ENCODE measurements around the gene PSME1.

The PSME1 gene

DNA sequence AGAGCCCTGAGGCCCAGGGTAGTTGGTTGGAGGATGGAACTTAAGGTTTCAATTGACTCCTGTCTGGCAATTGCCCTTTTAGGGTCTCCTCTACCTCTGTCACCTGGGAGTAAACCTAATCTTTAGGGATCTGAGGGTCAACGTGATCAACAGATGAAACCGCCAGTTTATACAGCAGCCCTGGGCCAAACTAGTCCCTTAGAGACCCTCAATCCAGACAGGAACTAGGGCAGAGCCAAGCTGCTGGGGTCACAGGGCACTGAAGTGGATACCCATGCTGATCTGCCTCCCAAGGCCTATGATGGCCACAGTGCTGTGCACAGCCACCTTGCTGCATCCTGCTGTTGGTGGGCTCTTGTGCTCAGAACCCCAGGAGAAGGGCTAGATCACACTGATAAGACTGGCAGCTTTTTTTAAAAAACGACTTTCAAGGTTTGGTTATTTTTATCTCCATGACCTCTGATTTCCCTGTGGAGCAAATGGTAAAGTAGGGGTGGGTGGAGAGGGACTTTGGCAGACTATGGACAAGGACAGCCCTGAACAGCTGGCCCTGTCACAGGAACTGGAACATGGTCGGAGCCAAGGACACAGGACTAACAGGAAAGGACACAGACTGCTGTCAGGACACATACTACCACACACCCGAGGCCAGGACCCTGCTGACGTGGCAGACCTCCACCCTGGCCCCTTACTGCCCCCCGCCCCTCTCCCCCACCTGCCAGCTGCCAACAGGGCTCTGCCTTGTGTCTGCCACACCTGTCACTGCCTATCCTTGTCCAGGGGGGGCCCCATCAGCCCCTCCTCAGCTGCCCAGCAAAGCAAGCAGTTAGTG, 5.1 kb upstream of the PSME1 start:
- no peak for TF ChIP-seq ZNF274 (IDR thresholded peaks at IDR 0.05; ENCODE audit: low read depth, low read length)
- H3K4me3 ChIP-seq (ENCODE audit: low read length), result no peak overlapping the region

DNA sequence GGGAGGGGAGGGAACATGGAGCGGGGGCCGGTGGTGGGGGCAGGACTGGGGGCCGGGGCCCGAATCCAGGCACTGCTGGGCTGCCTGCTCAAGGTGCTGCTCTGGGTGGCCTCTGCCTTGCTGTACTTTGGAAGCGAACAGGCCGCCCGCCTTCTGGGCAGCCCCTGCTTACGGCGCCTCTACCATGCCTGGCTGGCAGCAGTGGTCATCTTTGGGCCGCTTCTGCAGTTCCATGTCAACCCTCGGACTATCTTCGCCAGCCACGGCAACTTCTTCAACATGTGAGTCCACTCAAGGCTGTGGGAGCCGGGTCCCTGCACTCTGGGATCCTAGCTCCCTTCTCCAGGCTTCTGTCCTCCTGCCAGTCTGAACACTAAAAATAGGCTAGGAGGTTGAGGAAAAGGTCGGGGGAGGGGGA, 4.4 kb upstream of the PSME1 start:
- no peak for TF ChIP-seq ZNF274 (IDR thresholded peaks at IDR 0.05; ENCODE audit: low read depth, low read length)
- no peak overlapping the region for H3K4me3 ChIP-seq (ENCODE audit: low read length)

DNA sequence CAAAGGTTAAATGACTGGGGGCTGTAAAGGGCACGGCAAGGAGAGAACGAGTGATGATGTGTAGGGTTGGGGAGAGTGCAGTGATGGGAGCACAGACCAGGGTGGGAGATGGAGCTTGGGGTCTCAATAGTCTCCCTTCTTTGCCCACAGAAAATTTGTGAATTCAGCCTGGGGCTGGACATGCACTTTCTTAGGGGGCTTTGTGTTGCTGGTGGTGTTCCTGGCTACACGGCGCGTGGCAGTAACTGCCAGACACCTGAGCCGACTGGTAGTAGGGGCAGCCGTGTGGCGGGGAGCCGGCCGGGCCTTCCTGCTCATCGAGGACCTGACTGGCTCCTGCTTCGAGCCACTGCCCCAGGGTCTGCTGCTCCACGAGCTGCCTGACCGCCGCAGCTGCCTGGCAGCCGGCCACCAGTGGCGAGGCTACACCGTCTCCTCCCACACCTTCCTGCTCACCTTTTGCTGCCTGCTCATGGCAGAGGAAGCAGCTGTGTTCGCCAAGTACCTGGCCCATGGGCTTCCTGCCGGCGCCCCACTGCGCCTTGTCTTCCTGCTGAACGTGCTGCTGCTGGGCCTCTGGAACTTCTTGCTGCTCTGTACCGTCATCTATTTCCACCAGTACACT, 3.8 kb upstream of the PSME1 start:
- TF ChIP-seq ZNF274 (IDR thresholded peaks at IDR 0.05; ENCODE audit: low read depth, low read length), result no peak
- no peak overlapping the region for H3K4me3 ChIP-seq (ENCODE audit: low read length)

DNA sequence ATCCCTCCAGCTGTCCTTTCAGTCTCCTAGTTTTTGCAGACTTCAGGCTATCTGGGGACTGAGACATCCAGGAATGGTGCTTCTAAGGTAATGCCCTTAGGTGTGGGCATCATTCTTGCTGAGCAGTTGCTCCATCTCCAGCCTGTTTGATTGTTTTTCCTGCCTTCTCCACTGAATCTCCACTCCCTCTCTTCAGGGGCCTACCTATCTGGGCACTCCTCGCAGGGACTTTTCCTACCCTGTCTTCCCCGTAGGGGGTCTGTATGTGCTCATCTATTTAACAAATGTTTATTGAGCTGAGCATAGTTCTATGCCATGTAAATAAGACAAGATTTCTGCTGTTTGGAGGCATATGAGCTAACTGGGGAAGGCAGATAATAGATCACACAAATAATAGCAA, 3.0 kb upstream of the PSME1 start:
- TF ChIP-seq ZNF274 (IDR thresholded peaks at IDR 0.05; ENCODE audit: low read depth, low read length), result no peak
- H3K4me3 ChIP-seq (ENCODE audit: low read length), result no peak overlapping the region

DNA sequence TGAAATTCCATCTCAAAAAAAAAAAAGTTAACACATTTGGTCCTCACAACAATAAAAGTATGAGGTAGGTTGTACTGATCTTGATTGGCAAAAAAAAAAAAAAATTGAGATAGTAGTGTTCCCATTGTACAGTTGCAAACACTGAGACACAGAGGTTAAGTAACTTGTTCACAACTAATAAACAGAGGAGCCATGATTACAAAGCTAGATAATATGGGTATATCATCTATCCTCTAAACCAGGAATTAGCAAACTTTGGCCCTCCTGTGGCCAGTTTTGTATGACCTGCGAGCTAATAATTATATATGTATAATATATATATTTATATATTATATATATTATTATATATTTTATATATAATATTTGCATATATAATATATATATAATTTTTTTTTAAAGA, 2.3 kb upstream of the PSME1 start:
- no peak for TF ChIP-seq ZNF274 (IDR thresholded peaks at IDR 0.05; ENCODE audit: low read depth, low read length)
- no peak overlapping the region for H3K4me3 ChIP-seq (ENCODE audit: low read length)

DNA sequence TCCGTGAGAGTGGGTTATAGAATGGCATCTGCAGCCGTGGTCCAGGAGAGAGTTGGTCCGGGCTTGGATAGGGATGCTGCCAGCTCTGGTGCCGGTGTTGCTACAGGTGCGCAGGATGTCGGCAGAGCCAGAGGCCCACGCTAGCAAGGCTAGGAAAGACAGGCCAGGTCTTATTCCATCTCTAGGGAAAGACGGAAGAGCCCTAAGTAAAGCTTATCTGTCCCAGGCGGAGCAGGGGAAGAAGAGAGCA, 485 bp upstream of the PSME1 start:
- TF ChIP-seq ZNF274 (IDR thresholded peaks at IDR 0.05; ENCODE audit: low read depth, low read length), result no peak

DNA sequence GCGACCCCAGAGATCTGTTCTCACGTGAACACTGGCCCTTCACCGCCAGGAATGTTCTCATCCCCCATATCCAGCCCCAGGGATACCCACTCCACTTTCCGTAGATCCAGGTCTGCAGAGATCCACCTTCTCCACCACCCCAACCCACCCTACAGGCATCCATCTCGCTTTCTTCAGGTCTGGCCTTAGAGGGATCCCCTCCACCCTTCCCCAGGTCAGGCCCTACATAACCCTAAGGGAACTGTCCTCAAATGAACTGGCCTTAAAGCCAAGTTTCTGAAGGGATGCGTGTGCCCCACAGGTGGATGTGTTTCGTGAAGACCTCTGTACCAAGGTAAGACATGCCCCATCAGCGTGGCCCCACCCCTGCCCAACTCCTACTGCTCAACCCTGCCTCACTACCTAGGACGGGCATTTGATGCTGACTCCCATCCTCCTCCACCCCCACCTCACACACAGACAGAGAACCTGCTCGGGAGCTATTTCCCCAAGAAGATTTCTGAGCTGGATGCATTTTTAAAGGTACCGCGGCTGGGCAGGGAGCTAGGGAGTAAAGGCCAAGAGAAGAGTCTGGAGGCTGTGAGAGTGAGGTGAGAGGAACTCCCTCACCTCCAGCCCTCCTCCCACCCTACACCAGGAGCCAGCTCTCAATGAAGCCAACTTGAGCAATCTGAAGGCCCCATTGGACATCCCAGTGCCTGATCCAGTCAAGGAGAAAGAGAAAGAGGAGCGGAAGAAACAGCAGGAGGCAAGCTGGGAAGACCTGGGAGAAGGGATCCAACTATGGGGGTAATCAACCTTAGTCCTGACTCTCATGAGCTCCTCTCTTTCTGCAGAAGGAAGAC, 912 bp downstream of the PSME1 start:
- H3K4me3 ChIP-seq (ENCODE audit: low read length), result peak overlapping the region; percentile 69

More for the DNA sequence above, 485 bp upstream of the PSME1 start:
- H3K4me3 ChIP-seq (ENCODE audit: low read length), result peak overlapping the region; percentile 57

DNA sequence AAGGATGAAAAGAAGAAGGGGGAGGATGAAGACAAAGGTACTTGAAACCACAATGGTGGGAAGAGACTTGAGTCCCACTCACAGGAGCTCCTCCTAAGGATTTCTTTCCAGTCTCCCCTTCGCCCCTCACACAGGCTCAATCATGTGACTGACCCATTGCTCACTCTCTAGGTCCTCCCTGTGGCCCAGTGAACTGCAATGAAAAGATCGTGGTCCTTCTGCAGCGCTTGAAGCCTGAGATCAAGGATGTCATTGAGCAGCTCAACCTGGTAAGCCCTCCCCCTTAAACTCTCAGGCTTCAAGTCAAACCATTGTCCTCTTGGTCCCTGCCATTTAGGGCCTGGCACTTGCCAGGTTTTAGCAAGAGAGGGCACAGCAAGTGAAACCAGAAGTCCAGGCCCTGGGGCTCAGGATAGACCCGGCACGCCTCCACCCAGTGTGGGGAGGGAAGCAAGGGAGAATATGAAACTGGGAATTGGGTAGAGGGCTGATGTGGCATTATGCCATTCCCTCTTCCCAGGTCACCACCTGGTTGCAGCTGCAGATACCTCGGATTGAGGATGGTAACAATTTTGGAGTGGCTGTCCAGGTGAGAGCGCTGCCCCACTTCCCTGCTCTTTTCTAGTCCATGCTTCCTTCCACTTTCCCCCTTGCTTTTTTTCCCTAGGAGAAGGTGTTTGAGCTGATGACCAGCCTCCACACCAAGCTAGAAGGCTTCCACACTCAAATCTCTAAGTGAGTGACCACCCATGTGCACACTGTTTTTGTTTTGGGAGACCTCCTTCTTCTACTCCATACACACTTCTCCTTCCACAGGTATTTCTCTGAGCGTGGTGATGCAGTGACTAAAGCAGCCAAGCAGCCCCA, 1.8 kb downstream of the PSME1 start:
- no peak for TF ChIP-seq ZNF274 (IDR thresholded peaks at IDR 0.05; ENCODE audit: low read depth, low read length)
- H3K4me3 ChIP-seq (ENCODE audit: low read length), result peak overlapping the region; percentile 69; the same call in 1 of the 2 replicates

More for the DNA sequence above, 912 bp downstream of the PSME1 start:
- no peak for TF ChIP-seq ZNF274 (IDR thresholded peaks at IDR 0.05; ENCODE audit: low read depth, low read length)

DNA sequence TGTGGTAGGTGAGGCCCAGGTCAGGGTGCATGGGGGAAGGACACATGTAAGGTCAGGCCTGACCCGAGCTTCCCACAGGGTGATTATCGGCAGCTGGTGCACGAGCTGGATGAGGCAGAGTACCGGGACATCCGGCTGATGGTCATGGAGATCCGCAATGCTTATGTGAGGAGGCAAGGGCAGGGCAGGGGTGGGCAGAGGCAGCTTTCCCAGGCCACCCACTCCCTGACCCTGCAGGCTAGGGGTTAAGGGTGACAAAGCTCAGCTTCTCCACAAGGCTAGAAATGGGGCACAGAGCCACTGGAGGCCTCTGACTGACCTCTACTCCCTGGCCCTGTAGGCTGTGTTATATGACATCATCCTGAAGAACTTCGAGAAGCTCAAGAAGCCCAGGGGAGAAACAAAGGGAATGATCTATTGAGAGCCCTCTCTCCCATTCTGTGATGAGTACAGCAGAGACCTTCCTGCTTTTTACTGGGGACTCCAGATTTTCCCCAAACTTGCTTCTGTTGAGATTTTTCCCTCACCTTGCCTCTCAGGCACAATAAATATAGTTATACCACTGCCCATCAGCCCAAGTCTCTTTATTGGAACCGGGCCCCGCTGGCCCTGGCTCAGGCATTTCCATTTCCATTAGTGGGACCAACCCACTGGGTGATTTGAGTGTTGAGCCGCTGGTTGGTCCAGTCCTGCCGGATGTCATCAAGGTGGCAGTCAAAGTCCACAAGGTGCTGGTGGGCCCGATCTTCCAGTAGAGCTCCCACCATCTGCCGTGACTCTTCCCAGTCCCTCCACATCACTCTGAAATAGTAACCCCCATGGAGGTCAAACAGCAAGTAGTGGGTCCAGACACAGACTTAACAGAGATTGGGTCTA, 2.6 kb downstream of the PSME1 start:
- no peak overlapping the region for H3K4me3 ChIP-seq (ENCODE audit: low read length)
- TF ChIP-seq ZNF274 (IDR thresholded peaks at IDR 0.05; ENCODE audit: low read depth, low read length), result no peak

DNA sequence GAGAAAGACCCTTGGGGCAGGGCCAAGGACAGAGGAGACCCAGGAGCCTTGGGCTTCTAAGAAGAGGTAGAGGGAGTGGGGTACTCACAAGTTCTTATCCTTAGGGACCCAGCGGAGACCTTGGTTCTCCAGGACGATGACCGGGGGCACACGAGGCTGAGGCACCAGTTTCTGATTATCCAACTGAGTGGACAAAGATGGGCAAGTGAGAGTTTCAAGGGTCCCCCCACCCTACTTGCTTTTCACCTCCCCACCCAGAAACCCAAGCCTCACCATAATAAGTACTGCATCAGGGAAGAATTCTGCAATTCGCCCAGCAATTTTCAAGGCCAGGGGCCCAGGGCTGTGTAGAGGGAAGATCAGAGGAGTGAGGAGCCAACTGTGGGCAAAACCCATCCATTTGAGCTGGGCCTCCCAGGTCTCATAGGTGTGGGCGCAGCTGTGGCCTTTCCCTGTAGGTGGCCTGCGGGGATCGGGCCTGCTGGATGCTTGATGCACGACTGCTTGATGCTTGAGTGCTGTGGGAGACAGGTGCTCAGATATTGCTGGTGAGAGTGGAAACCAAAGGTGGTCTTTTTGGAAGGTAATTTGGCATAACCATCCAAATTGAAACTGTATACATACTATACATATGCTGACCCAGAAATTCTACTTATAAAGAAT, 3.4 kb downstream of the PSME1 start:
- TF ChIP-seq ZNF274 (IDR thresholded peaks at IDR 0.05; ENCODE audit: low read depth, low read length), result no peak
- peak overlapping the region; percentile 15; the same call in 1 of the 2 replicates for H3K4me3 ChIP-seq (ENCODE audit: low read length)

DNA sequence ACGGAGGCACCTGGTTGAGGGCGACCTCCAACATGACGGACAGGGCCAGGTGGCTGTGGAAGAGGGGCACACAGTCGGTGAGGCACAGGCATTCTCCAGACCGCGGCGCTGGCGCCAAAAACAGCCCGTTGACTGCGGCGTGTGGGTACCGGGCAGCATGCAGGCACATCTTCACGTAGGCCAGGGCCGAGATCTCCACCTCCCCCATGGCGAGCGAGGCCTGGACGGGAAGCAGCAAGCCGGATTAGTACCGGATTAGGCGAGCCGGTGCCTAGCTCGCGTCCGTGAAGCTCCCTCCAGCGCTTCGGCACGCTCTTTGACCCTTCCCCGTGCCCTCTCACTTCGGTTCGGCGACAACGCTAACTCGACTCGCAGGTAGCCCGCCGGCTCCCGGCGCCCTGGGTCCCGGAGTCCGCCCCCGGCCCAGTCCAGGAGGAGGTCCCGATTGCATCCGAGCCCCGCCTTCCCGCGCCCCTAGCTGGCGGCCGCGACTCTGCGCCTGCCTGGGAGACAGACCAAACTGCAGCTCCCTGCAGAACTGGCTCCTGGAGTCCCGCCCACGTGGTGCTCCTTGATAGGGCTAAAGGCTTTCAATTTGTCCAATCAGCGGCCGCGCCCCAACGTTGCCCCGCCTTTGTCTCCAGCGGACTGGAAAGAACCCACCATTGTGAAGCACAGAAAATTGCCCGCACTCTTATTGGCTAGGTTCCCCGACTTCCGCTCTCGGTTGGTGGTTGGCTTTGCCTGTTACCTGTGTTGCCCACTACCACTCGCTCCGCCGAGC, 5.3 kb downstream of the PSME1 start, which contains the start of gene EMC9:
TSS of gene EMC9 (minus strand) at position 495 of the 784 bp plus-strand sequence. CDS start at position 208, 287 bp downstream.
- no peak for TF ChIP-seq ZNF274 (IDR thresholded peaks at IDR 0.05; ENCODE audit: low read depth, low read length)

DNA sequence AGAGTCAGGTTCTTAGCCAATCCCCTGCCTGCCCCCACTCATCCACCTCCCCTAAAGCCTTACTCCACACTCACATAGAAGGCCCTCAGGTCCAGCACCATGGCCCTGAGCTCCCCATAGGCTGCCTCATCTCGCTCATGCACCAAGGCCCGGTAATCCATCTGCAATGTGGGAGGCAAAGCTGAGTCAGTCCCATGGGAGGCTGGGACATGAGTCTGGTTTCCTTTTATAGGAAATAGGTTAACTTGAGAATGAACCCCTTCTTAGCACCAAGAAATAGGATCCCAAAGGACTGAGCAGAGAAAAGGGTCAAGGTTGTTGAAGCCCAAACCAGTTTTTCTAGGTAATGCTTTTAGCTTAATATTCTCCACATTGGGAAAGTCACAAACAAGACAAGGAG, 7.5 kb downstream of the PSME1 start:
- TF ChIP-seq ZNF274 (IDR thresholded peaks at IDR 0.05; ENCODE audit: low read depth, low read length), result no peak
- H3K4me3 ChIP-seq (ENCODE audit: low read length), result no peak overlapping the region

More for the DNA sequence above, 5.3 kb downstream of the PSME1 start, which contains the start of gene EMC9:
- H3K4me3 ChIP-seq (ENCODE audit: low read length), result peak within 1 kb of the TSS; percentile 93
